Stimulated activated CD4-positive, alpha-beta T cell treated with anti-CD3 and anti-CD28 coated beads, Interleukin-15, amount 100 ng/mL, for 1 hour (primary cell): ENCODE measurements around the gene COX10.
"Not testable (repeated sequence)": the region's sequence is repeated elsewhere in the genome, so short reads cannot be mapped to it uniquely, and the experiment has no call there.

Source experiments
- DNase-seq, 2 donors: peaks; one replicate each; pipeline ENCODE4 v3.0.0-alpha.2; 2020; ENCODE audit warnings: low read depth in 1 of 2, low spot score in 1 of 2

Gene COX10

GRCh38 chr17:14169287-14169686, 100.0 kb downstream of the COX10 start:
- DNase-seq: no peak

GRCh38 chr17:14169901-14170300, 100.6 kb downstream of the COX10 start:
- DNase-seq: no peak

DNA sequence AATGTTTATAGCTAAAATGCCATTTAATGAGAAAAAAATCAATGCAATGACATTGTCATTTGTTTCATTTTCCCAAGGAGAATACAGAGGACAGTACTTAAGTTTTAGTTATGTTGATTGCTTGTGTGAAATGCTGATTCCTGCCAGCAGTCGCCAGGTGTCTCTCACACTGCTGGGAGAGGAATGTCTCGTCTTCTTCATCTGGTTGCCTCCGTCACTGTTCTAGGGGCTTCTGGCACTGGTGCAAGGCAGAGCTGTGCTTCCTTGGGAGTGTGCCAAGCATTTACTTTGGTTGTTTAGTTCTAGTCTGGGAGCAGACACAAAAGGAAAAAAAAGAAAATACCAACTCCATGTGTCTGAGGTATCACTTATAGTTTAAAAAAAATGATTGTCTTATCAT, 107.7 kb downstream of the COX10 start:
- DNase-seq: not testable (repeated sequence)

DNA sequence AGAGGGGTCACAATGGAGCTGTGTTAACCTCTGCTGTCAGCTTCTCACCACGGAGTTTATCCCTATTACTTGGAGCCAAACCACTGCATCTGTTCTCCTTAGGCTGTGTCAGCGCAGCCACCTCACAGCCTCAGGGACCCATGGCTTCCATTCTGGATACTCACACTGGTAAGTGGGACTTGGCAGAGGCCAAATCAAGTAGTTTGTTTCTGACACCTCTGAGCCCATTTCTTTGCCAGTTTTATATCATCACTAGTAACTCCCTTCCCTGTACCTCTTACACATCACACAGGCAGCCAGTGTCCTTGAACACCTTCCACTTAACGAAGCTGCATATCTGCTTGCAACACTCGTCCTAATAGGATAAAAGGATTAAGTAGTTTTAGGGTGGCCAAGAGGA, 108.5 kb downstream of the COX10 start:
- not testable (repeated sequence) for DNase-seq

- DNase-seq: not testable (repeated sequence)
These were observed 110.6 kb downstream of the COX10 start for GRCh38 chr17:14179951-14180350.

DNA sequence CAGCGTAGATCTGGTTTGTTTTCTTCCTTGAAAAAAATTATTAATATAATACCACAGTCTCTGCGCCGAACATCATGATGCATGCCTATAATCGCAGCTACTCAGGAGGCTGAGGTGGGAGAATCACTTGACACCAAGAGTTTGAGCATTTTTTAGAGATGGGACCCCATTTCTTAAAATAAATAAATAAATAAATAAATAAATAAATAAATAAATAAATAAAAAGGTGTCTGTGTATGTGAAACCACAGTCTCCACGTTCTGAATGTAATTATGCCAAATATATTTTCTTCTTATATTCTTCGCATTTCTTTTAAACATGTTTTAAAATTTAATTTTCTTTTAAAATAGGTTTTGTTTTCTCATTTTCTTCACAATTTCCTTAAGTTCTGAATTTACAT, 112.8 kb downstream of the COX10 start:
- not testable (repeated sequence) for DNase-seq

- not testable (repeated sequence) for DNase-seq
These were observed 115.2 kb downstream of the COX10 start for GRCh38 chr17:14184536-14184935.

DNA sequence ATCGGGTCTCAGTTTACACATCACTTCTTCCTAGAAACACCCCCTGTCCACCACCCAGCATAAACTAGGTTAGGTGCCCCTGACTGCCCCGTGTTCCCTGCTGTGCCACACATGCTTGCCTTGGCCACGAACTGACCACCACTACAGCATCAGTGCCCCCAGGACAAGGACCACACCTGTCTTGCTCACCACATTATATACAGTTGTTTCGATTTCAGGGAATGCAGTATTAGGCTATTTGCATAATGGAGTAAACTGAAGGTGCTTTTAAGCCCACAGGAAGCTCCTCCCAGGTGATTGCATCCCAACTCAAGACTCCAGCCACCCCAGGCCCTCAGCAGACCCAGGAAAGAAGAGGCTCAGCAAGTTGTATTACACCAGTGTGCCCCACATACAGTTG, 117.1 kb downstream of the COX10 start:
- not testable (repeated sequence) for DNase-seq

DNA sequence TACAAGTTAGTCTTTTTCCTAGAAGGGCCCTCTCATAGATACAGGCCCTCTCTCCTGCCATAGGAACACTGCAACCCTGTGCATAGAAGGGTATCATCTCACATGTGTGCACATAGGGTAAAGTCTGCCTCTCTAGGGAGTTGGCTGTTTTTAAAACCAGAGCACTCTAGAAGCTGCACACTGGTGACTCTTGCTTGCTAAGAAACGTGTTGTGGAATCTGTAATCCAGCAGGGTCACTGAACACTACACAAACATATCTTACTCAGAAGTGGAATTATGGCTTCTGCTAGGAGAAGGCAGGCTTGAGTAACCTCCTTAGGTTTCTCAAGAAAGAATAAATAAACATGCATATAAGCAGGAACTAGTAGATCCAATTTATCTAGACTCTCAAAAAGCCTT, 121.5 kb downstream of the COX10 start:
- not testable (repeated sequence) for DNase-seq

GRCh38 chr17:14191469-14191868, 122.2 kb downstream of the COX10 start:
- not testable (repeated sequence) for DNase-seq

DNA sequence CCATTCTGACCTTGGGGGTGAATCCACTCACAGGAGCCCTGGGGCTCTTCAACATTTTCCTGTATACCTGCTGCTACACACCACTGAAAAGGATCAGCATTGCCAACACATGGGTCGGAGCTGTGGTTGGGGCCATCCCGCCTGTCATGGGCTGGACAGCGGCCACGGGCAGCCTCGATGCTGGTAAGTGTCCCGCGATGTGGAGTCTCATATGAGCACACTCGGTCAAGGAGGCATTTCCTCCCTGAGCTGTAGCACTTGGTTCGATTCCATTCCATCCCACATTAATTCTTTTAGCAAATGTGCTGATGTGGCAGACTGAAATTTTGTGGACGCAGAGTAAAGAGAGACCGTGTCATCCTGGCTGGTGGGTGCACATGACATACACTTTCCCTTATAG, 122.7 kb downstream of the COX10 start:
- DNase-seq: not testable (repeated sequence)

GRCh38 chr17:14192636-14193344, 123.5 kb downstream of the COX10 start:
- DNase-seq: not testable (repeated sequence)

DNA sequence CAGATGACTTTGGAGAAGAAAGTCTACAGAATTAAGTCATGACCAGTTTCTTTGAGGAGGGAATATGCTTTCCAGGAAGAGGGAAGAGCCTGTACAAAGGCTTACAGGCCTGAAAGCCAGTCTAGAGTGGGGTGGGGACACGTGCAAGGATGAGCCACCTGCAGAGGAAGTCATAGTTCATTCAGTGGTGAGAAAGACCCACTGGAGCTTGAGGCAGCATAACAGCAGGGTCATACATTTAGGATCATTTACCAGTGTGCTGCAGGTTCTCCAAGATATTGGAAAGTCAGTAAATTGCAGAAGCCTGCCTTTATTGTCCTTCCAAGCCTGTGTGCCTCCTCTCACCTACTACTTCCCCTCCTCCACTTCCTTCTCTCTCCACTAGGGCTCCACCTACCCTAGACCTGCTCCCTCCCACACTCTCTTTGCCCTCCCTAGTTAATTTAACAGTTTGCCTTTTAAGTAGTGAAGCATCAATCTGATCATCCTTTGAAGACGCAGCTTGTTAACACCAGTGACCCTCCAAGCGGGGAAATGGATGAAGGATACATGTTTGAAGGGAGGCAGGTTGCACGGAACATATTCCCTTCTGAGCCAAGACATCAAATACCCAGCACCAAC, 127.2 kb downstream of the COX10 start:
- no peak for DNase-seq

GRCh38 chr17:14197057-14197456, 127.8 kb downstream of the COX10 start:
- no peak for DNase-seq

- no peak for DNase-seq
These were observed 128.3 kb downstream of the COX10 start for GRCh38 chr17:14197586-14197985.

DNA sequence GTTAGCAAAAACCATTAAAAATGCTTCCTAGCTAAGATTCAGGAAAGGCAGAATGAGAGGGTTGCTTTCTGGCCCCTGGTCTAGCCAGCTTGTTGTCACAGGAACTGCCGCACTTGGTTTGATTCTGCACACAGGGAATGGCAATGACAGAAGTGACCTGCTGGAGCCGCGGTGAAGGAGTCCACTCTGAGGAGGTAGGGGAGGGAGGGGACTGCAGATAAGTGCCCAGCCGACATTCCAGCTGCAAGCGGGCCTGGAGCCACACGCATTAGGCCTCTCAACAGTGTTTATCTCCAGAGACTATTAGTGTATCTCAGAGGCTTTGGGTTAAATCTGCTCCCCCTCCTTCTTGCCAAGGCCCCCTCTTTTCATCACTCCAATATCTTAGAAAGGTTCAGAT, 128.7 kb downstream of the COX10 start:
- no peak for DNase-seq

DNA sequence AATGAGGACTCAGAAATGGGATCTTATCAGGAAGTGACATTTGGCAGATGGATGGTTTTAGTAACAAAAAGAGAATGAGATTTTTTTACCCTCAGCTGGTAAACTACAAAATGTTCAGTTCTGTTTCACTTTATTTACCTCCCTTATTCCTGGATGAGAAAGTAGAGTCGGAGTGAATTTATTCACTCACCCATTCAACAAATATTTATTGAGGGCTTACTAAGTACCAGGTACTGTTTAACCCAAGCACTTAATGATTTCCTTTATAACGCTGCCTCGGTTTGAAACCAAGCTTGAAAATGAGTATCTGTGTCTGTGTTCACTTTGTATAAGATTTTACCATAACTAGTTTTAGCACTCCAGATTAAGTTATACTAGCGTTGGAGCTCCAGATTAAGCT, 129.3 kb downstream of the COX10 start:
- DNase-seq: no peak

GRCh38 chr17:14199601-14200000, 130.3 kb downstream of the COX10 start:
- DNase-seq: no peak

GRCh38 chr17:14200354-14200753, 131.1 kb downstream of the COX10 start:
- DNase-seq: no peak

DNA sequence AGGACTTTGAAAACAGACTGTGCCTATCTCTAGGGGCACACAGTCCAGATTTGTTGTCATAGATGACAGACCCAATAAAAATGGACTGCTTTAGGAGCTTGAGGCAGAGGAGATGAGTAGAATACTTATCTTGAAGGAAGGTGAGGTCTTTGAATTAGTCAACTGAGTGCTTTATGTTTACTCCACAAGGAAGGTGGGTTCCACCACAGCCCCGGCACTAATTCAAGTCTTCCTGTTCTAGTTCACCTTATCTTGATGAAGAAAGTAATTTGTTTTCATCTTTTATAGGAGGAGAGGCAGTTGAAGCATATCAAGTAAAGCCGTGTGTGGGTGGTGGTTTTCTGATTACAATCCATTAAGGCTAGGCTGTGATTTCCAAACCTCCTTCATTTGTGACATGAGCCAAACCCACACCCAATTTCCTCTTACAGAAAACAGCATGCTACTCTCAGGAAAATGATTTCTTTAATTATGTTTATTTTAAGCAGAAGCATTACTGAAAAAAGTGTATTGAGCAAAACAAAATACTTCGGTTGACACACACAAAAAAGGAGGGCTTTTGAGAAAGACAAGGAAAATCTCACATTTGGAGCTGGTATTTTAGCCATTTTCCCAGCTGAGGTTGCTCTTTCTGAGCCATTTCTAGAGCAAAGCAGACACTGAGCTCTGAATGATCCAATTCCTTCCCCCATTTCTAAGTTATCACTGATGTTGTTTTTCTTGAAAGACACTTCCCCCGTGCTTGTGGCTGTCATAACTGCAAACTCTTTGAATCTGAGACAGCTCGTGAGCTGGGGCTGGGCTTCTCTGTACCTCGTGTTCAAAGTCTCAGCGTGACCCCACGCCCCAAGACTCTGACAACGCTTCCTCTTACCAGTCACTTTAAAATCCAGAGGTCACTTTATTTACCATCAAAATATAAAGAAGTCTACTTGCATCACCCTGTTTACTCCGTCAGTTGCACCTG, 132.0 kb downstream of the COX10 start:
- no peak for DNase-seq

DNA sequence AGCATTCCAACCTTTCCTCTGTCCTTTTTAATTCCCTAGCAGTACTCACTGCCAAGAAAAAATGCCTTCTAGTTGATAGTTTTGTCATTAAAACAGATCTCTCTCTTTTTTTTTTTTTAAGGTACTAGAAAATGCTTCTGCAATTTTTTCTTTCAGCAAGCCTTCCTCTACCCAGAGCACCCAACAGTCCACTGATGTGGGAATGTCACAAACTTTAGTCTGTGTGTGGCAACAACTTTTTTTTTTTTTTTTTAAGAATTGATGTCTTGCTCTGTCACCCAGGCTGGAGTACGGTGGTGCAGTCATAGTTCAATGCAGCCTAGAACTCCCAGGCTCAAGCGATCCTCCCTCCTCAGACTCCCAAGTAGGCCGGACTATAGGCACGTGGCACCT, 132.7 kb downstream of the COX10 start:
- no peak for DNase-seq
